AG04449 (cell line): Measurements from ENCODE around the gene AREG.

Experiments
- CTCF ChIA-PET: fragments of 350-600 bp; formaldehyde crosslinking; extraction: SDS; loops from one replicate; lab custom pipeline; 2021; ENCODE audit warnings: antibody characterized with exemption; lab: Yijun Ruan, JAX
- POLR2A ChIA-PET: fragments of 400-600, 350-600 bp; formaldehyde crosslinking; extraction: SDS; loops from one replicate; lab custom pipeline; 2020; ENCODE audit warnings: antibody characterized with exemption, inconsistent platforms; lab: Yijun Ruan, JAX
- DNase-seq: peaks from one replicate; pipeline ENCODE4 v3.0.0-alpha.2; 2010; ENCODE audit warnings: low read depth, low spot score
- H3K4me3 ChIP-seq: 2 replicates; pipeline ENCODE4 v1.5.1; 2011; ENCODE audit warnings: low read depth, mild to moderate bottlenecking, control low read depth, low read length
- TF ChIP-seq, protein P1 (sequence below): IDR thresholded peaks from one replicate; pipeline ENCODE4 v1.5.1; 2011; ENCODE audit warnings: mild to moderate bottlenecking, moderate library complexity, low read length, control low read depth, inconsistent platforms; ENCODE audit not compliant: insufficient read depth; ENCODE audit errors: missing control alignments

The AREG gene

DNA sequence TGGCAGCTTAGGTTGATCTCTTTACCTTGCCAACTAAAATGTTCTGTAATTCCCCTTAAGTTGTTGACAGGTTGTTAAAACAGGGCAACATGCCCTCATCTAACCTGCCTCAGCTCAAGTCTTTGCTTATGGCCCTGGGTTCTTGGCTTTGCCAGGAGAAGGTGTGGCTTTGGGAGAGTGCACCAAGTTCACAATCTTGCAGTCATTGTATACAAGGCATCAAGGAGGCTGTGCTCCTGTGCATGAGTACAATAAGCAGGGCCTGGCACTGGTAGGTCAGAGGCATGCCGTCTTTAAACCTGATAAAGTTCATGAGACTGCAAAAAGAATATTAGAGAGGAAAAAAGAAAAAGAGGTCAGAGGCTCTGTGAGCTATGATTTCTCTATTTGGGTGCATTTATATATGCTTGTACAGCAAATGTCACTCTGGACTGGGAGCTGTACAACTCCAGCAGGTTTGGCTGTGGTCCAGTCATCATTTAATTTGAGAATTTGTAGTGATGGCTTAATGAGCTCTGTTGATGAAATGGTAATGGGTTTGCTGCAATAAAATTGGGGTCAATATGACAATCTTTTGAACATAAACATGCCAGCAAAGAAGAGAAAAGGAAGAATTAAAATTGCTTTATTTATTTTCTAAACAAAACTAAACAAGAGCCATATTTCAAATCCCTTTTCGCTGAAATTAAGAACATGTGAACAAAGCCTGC, 30.3 kb downstream of the AREG start:
- H3K4me3 ChIP-seq, result no peak overlapping the region
- TF ChIP-seq, protein P1, sequence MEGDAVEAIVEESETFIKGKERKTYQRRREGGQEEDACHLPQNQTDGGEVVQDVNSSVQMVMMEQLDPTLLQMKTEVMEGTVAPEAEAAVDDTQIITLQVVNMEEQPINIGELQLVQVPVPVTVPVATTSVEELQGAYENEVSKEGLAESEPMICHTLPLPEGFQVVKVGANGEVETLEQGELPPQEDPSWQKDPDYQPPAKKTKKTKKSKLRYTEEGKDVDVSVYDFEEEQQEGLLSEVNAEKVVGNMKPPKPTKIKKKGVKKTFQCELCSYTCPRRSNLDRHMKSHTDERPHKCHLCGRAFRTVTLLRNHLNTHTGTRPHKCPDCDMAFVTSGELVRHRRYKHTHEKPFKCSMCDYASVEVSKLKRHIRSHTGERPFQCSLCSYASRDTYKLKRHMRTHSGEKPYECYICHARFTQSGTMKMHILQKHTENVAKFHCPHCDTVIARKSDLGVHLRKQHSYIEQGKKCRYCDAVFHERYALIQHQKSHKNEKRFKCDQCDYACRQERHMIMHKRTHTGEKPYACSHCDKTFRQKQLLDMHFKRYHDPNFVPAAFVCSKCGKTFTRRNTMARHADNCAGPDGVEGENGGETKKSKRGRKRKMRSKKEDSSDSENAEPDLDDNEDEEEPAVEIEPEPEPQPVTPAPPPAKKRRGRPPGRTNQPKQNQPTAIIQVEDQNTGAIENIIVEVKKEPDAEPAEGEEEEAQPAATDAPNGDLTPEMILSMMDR, result no peak
- DNase-seq, result no peak
- POLR2A ChIA-PET, result no interaction called here
- CTCF ChIA-PET, result interaction anchor here (1.1 to 1.5 kb wide), 4 partner anchors 30 to 99 kb away, joined by 3 to 5 read pairs (median 3); partner anchors contain the start of gene AREG

DNA sequence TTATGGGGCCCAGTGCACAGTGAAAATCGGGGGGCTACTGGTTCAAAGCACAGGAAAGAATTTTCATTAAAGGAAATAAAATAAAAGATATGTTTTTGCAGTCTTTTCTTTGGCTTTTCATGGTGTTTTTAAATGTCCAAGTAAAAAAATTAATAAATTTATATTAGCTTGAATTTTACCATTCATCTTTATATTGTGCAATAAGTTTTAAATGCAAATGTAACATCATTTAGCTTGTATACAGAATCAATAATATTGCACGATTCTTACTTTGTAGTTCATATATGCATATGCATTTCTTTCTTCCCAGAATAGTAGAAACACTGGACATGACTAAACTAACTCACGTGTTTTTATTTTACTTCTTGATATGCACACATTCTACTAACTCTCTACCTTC, 31.0 kb downstream of the AREG start:
- ChIA-PET CTCF (interaction anchor here (1.3 to 1.5 kb wide), 3 partner anchors 31 to 100 kb away, joined by 3 to 5 read pairs (median 3); partner anchors contain the start of gene AREG), POLR2A (no interaction called here)
- no peak overlapping the region for H3K4me3 ChIP-seq
- no peak for DNase-seq
- TF ChIP-seq, protein P1, result no peak

DNA sequence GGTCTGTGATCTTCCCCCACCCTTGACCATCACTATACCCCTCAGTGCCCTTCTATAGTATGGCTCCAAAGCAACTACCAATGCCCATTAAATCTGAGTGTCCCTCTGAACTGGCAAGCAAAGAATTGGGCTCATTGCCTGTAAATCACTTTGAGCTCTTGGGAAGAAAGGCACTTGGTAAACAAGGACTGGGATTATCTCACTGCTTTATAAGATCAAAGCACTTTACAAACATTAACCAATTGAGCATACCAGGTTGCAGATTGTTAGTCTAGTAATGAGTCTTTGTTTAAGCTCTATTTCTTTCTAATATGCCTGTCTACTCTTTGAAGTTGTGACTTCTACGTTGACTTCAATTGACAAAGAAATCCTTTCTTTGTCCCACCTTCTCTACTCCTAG, 34.1 kb downstream of the AREG start:
- no peak for DNase-seq
- ChIA-PET POLR2A (no interaction called here), CTCF (no interaction called here)
- no peak overlapping the region for H3K4me3 ChIP-seq
- TF ChIP-seq, protein P1, result no peak

DNA sequence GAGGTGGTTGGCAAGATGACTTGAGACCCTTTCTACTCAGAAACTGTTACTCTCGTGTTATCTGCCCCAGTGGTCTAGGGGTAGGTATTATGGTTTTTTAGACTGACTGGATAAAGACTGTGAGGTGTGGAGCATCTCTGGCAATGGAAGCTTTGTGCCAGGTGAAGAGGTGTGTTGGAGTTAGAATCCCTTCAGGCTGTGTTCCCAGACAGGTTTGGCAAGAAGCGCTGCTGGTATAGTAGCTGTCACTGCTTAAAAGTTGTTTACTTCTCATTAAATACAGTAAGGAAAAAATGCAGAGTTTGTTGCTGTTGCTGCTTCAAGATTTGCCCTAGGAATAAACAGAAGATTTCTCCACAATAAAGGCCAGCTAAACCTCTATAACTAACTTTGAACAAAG, 35.3 kb downstream of the AREG start:
- POLR2A ChIA-PET, result no interaction called here

DNA sequence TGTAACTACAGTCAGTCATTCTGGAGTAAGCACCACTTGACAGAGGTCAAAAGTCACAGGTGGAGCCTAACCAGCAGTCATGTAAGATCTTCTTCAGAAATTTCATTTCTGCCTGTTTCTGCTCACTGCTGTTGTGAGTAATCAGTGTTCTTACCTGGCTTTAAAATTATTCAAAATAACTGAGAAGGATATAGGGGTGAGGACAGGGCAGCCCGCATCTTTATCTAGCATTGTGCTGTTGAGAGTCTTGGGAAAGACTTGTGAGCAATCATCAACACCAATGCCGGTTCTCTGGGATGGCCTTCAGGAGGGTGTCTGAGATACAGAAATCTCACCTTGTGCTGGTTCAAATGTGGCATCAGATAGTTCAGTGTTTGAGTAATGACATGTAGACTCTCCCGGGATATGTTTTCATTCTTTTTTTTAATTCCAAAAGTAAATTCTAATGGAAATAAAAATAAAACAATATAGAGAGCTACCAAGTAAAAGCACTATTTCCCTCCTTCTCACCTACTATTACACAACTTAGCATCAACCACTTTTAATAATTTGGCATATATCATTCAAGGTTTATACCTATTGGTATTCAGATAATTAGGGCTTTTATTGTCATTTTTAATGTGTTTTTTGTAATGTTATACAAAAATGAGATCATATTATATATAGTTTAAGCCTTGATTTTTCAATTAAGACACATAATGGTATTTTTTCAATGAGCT, 37.1 kb downstream of the AREG start:
- ChIA-PET CTCF (no interaction called here), POLR2A (no interaction called here)
- TF ChIP-seq, protein P1, result no peak

More for the DNA sequence above, 35.3 kb downstream of the AREG start:
- DNase-seq, result no peak
- CTCF ChIA-PET, result interaction anchor here (1.0 kb wide), 2 partner anchors 9 kb away, joined by 3 to 4 read pairs; no protein-coding TSS in a partner anchor
- TF ChIP-seq, protein P1, result no peak
- H3K4me3 ChIP-seq, result no peak overlapping the region

More for the DNA sequence above, 37.1 kb downstream of the AREG start:
- no peak for DNase-seq
- H3K4me3 ChIP-seq, result no peak overlapping the region
